ENCODE results near the gene IL36G.

GRCh38 chr2:112949456-112949855 is 28.4 kb upstream of the IL36G start:
- TF ChIP-seq REST (IDR thresholded peaks at IDR 0.05; ENCODE audit: insufficient read depth in 1 of 2, low read depth in 2 of 2, low read length in 2 of 2) (no peak), TAF1 (IDR thresholded peaks at IDR 0.05; ENCODE audit: borderline replicate concordance, insufficient read depth, low read length) (no peak), FOXP2 (optimal IDR thresholded peaks at IDR 0.05; ENCODE audit: borderline replicate concordance, extremely low read depth, extremely low read length, insufficient read depth) (no peak), POLR2AphosphoS5 (IDR thresholded peaks at IDR 0.05; ENCODE audit: low read depth, low read length) (no peak), SIN3A (IDR thresholded peaks at IDR 0.05; ENCODE audit: borderline replicate concordance, insufficient read depth, low read length) (no peak)

Data from PFSK-1 (cell line).